Activated naive CD4-positive, alpha-beta T cell treated with anti-CD3 and anti-CD28 coated beads for 36 hours (primary cell): Measurements from ENCODE around the gene FYCO1. TPM values are rescaled to one million over a fixed set of nuclear protein-coding genes. Genes with fewer than 3 reads are reported as not detected.
"Not testable (repeated sequence)": the region's sequence is repeated elsewhere in the genome, so short reads cannot be mapped to it uniquely, and the experiment has no call there.

Source experiments
- CTCF ChIA-PET: fragments of 350-600 bp; sonication (Branson Sonifier 250); formaldehyde crosslinking; loops from one replicate; lab custom pipeline; 2021; ENCODE audit warnings: antibody characterized with exemption; lab: Charles Lee
- DNase-seq: peaks from one replicate; pipeline ENCODE4 v3.0.0-alpha.2; 2020
- H3K27ac Mint-ChIP-seq: one replicate; pipeline ENCODE4 v1.8.0; 2021; ENCODE audit warnings: mild to moderate bottlenecking, mixed read lengths
- H3K27me3 Mint-ChIP-seq: one replicate; pipeline ENCODE4 v1.8.0; 2021; ENCODE audit warnings: low read depth, mixed read lengths
- H3K36me3 Mint-ChIP-seq: one replicate; pipeline ENCODE4 v1.8.0; 2021; ENCODE audit warnings: low read depth, mixed read lengths
- H3K4me1 Mint-ChIP-seq: one replicate; pipeline ENCODE4 v1.8.0; 2021; ENCODE audit warnings: low read depth, mixed read lengths
- H3K4me3 Mint-ChIP-seq: one replicate; pipeline ENCODE4 v1.8.0; 2021; ENCODE audit warnings: mild to moderate bottlenecking, moderate library complexity, mixed read lengths
- H3K9me3 Mint-ChIP-seq: one replicate; pipeline ENCODE4 v1.8.0; 2021; ENCODE audit warnings: mixed read lengths
- intact Hi-C: fragments of 100-400 bp; cut with micrococcal nuclease; formaldehyde crosslinking; loops from one replicate; pipeline ENCODE4 v1.15.1; 2023
- total RNA-seq, 2 experiments: library from RNA; stranded (reverse); gene quantifications; one replicate each; pipeline ENCODE4 v1.2.3, GENCODE V29; 2021

Gene FYCO1
- total RNA-seq, 2 experiments from 2014 or later = 10.2 to 10.5 TPM

GRCh38 chr3:46006238-46007032 lies 10.8 kb upstream of the FYCO1 start:
- Mint-ChIP-seq H3K27ac (no peak overlapping the region), H3K4me3 (no peak overlapping the region), H3K27me3 (no peaks in the 10 kb centered on the region), H3K4me1 (peaks cover 6% of the 10 kb centered on the region), H3K36me3 (no peaks in the 10 kb centered on the region), H3K9me3 (no peaks in the 10 kb centered on the region)
- CTCF ChIA-PET = no interaction called here
- intact Hi-C loops = no loop called here
- no peak for DNase-seq

- H3K9me3 Mint-ChIP-seq, CTCF ChIA-PET, H3K27me3 Mint-ChIP-seq: not testable (repeated sequence)
Measured at GRCh38 chr3:46003706-46004105, 8.1 kb upstream of the FYCO1 start.

GRCh38 chr3:46001178-46001577 lies 5.6 kb upstream of the FYCO1 start:
- H3K36me3 Mint-ChIP-seq = no peaks in the 10 kb centered on the region
- H3K9me3 Mint-ChIP-seq = no peaks in the 10 kb centered on the region
- intact Hi-C loops = no loop called here
- no peak for DNase-seq
- H3K4me3 Mint-ChIP-seq = no peak overlapping the region
- peaks cover 3% of the 10 kb centered on the region for H3K27me3 Mint-ChIP-seq
- no peak overlapping the region for H3K27ac Mint-ChIP-seq
- CTCF ChIA-PET = interaction anchor here (0.5 to 1.5 kb wide), 2 partner anchors 9 to 68 kb away, joined by 4 to 6 read pairs; no protein-coding TSS in a partner anchor
- H3K4me1 Mint-ChIP-seq = peaks cover 3% of the 10 kb centered on the region

More at GRCh38 chr3:46003706-46004105, 8.1 kb upstream of the FYCO1 start:
- H3K36me3 Mint-ChIP-seq, H3K4me3 Mint-ChIP-seq, intact Hi-C loops, H3K27ac Mint-ChIP-seq, DNase-seq, H3K4me1 Mint-ChIP-seq: not testable (repeated sequence)

GRCh38 chr3:45997942-45998341 lies 2.3 kb upstream of the FYCO1 start:
- Mint-ChIP-seq H3K27me3 (peaks cover 3% of the 10 kb centered on the region), H3K9me3 (no peaks in the 10 kb centered on the region)

GRCh38 chr3:45997499-45997898 lies 1.9 kb upstream of the FYCO1 start:
- not testable (repeated sequence) for H3K27ac Mint-ChIP-seq, H3K36me3 Mint-ChIP-seq, H3K9me3 Mint-ChIP-seq, H3K4me3 Mint-ChIP-seq, H3K27me3 Mint-ChIP-seq, DNase-seq
- peaks cover 20% of the 10 kb centered on the region for H3K4me1 Mint-ChIP-seq
- CTCF ChIA-PET = interaction anchor here (2.4 kb wide), 1 partner anchor 81 kb away, joined by 8 read pairs; no protein-coding TSS in a partner anchor
- intact Hi-C loops = loop anchor here (5.0 kb wide), 2 partner anchors 155 to 305 kb away; partner anchors contain the start of gene LZTFL1

More at GRCh38 chr3:45997942-45998341, 2.3 kb upstream of the FYCO1 start:
- no peak overlapping the region for H3K27ac Mint-ChIP-seq
- DNase-seq = no peak
- H3K36me3 Mint-ChIP-seq = no peaks in the 10 kb centered on the region
- intact Hi-C loops = loop anchor here (5.0 kb wide), 2 partner anchors 156 to 306 kb away; partner anchors contain the start of gene LZTFL1
- H3K4me1 Mint-ChIP-seq = peaks cover 17% of the 10 kb centered on the region
- CTCF ChIA-PET = interaction anchor here (2.4 kb wide), 1 partner anchor 80 kb away, joined by 8 read pairs; no protein-coding TSS in a partner anchor
- no peak overlapping the region for H3K4me3 Mint-ChIP-seq

- Mint-ChIP-seq H3K27ac (peak overlapping the region; percentile 75), H3K9me3 (no peaks in the 10 kb centered on the region), H3K4me1 (peaks cover 37% of the 10 kb centered on the region), H3K4me3 (peak overlapping the region; percentile 82), H3K36me3 (peaks cover 5% of the 10 kb centered on the region), H3K27me3 (peaks cover 3% of the 10 kb centered on the region)
- CTCF ChIA-PET = interaction anchor here (0.5 to 2.2 kb wide), 4 partner anchors 48 to 104 kb away, joined by 3 to 6 read pairs (median 4); no protein-coding TSS in a partner anchor
- peak; percentile 55 for DNase-seq
- intact Hi-C loops = loop anchor here (1.0 to 5.0 kb wide), 5 partner anchors 13 to 302 kb away; partner anchors contain the start of genes CXCR6 and LZTFL1
Measured at GRCh38 chr3:45994419-45995235, 997 bp downstream of the FYCO1 start.

GRCh38 chr3:45993421-45994027 lies 2.1 kb downstream of the FYCO1 start:
- Mint-ChIP-seq H3K27ac (no peak overlapping the region), H3K36me3 (peaks cover 5% of the 10 kb centered on the region), H3K9me3 (no peaks in the 10 kb centered on the region), H3K27me3 (no peaks in the 10 kb centered on the region), H3K4me3 (no peak overlapping the region), H3K4me1 (peaks cover 48% of the 10 kb centered on the region)
- DNase-seq = no peak
- CTCF ChIA-PET = interaction anchor here (1.6 to 2.2 kb wide), 2 partner anchors 55 to 84 kb away, joined by 3 to 6 read pairs; no protein-coding TSS in a partner anchor
- intact Hi-C loops = loop anchor here (2.0 kb wide), 1 partner anchor 51 kb away; the partner anchor contains the start of gene CXCR6

- no peaks in the 10 kb centered on the region for H3K27me3 Mint-ChIP-seq
- H3K27ac Mint-ChIP-seq = no peak overlapping the region
- no peaks in the 10 kb centered on the region for H3K9me3 Mint-ChIP-seq
- intact Hi-C loops = no loop called here
- no peak overlapping the region for H3K4me3 Mint-ChIP-seq
- CTCF ChIA-PET = interaction anchor here (1.6 to 2.2 kb wide), 2 partner anchors 54 to 85 kb away, joined by 3 to 6 read pairs; no protein-coding TSS in a partner anchor
- H3K36me3 Mint-ChIP-seq = peaks cover 5% of the 10 kb centered on the region
- H3K4me1 Mint-ChIP-seq = peaks cover 52% of the 10 kb centered on the region
- DNase-seq = no peak
Measured at GRCh38 chr3:45992821-45993221, 2.8 kb downstream of the FYCO1 start.

GRCh38 chr3:45992133-45992729 lies 3.4 kb downstream of the FYCO1 start:
- Mint-ChIP-seq H3K4me3 (no peak overlapping the region), H3K27ac (no peak overlapping the region), H3K36me3 (peaks cover 7% of the 10 kb centered on the region), H3K27me3 (no peaks in the 10 kb centered on the region), H3K9me3 (no peaks in the 10 kb centered on the region), H3K4me1 (peaks cover 54% of the 10 kb centered on the region)
- DNase-seq = no peak
- CTCF ChIA-PET = interaction anchor here (2.2 kb wide), 1 partner anchor 53 kb away, joined by 6 read pairs; no protein-coding TSS in a partner anchor
- intact Hi-C loops = no loop called here

GRCh38 chr3:45991341-45991740 lies 4.3 kb downstream of the FYCO1 start:
- H3K36me3 Mint-ChIP-seq = peaks cover 10% of the 10 kb centered on the region
- H3K27me3 Mint-ChIP-seq = no peaks in the 10 kb centered on the region
- H3K27ac Mint-ChIP-seq = no peak overlapping the region
- H3K9me3 Mint-ChIP-seq = no peaks in the 10 kb centered on the region
- H3K4me1 Mint-ChIP-seq = peaks cover 57% of the 10 kb centered on the region
- DNase-seq = no peak
- intact Hi-C loops = no loop called here
- CTCF ChIA-PET = no interaction called here
- H3K4me3 Mint-ChIP-seq = no peak overlapping the region

- intact Hi-C loops = no loop called here
- Mint-ChIP-seq H3K9me3 (no peaks in the 10 kb centered on the region), H3K27me3 (no peaks in the 10 kb centered on the region), H3K4me1 (peaks cover 55% of the 10 kb centered on the region), H3K27ac (no peak overlapping the region), H3K4me3 (no peak overlapping the region), H3K36me3 (peaks cover 10% of the 10 kb centered on the region)
- CTCF ChIA-PET = no interaction called here
- no peak for DNase-seq
Measured at GRCh38 chr3:45990181-45990580, 5.4 kb downstream of the FYCO1 start.
